SU-DHL-6 (cell line): ENCODE results near the gene RGMA.
"Not testable (repeated sequence)": the region's sequence is repeated elsewhere in the genome, so short reads cannot be mapped to it uniquely, and the experiment has no call there.

Experiments used
- H2AFZ ChIP-seq: fragments of 200-600 bp; sonication (generic); 2 replicates; pipeline ENCODE4 v1.6.1; 2014; ENCODE audit warnings: low read depth, mild to moderate bottlenecking, moderate library complexity, mixed read lengths, antibody characterized with exemption, low read length; ENCODE audit not compliant: severe bottlenecking
- H3F3A ChIP-seq: fragments of 200-600 bp; shearing (Covaris generic); 2 replicates; pipeline ENCODE4 v1.6.0; 2016; ENCODE audit warnings: antibody characterized with exemption, mild to moderate bottlenecking; ENCODE audit not compliant: insufficient read depth
- H3K27ac ChIP-seq: fragments of 200-600 bp; sonication (generic); 2 replicates; pipeline ENCODE4 v1.5.1; 2016; ENCODE audit warnings: low read depth, mild to moderate bottlenecking, low read length, moderate library complexity, mixed read lengths
- H3K27me3 ChIP-seq: fragments of 200-600 bp; sonication (generic), shearing (Covaris generic); 2 replicates; pipeline ENCODE4 v1.6.0; 2014; ENCODE audit warnings: mild to moderate bottlenecking, low read length
- H3K36me3 ChIP-seq: fragments of 200-600 bp; sonication (generic); 2 replicates; pipeline ENCODE4 v1.6.1; 2014; ENCODE audit warnings: mild to moderate bottlenecking, low read length, mixed read lengths
- H3K4me2 ChIP-seq: fragments of 300-600, 200-600 bp; shearing (Covaris generic), sonication (generic); 2 replicates; pipeline ENCODE4 v1.6.0; 2014; ENCODE audit warnings: low read length, low read depth, mild to moderate bottlenecking; ENCODE audit not compliant: poor library complexity, severe bottlenecking
- H3K4me3 ChIP-seq: fragments of 200-600 bp; sonication (generic); 2 replicates; pipeline ENCODE4 v1.5.1; 2014; ENCODE audit warnings: antibody characterized with exemption, low read length, mild to moderate bottlenecking, mixed read lengths; ENCODE audit not compliant: insufficient read depth, poor library complexity, severe bottlenecking
- H3K79me2 ChIP-seq: fragments of 200-600 bp; sonication (generic); 2 replicates; pipeline ENCODE4 v1.6.1; 2014; ENCODE audit warnings: mild to moderate bottlenecking, low read length, moderate library complexity; ENCODE audit not compliant: insufficient read depth
- H3K9ac ChIP-seq: fragments of 200-600 bp; sonication (generic); 2 replicates; pipeline ENCODE4 v1.7.0; 2014; ENCODE audit warnings: mild to moderate bottlenecking, low read length
- H3K9me2 ChIP-seq: fragments of 200-600 bp; sonication (generic); replicated peaks from 2 replicates; pipeline ENCODE4 v1.6.1; 2014; ENCODE audit warnings: low read length; ENCODE audit not compliant: insufficient read depth
- H3K9me3 ChIP-seq: fragments of 200-600 bp; sonication (generic); 2 replicates; pipeline ENCODE4 v1.6.1; 2014; ENCODE audit warnings: low read length, mixed read lengths; ENCODE audit not compliant: insufficient read depth
- H4K20me1 ChIP-seq: fragments of 200-600 bp; sonication (generic); 2 replicates; pipeline ENCODE4 v1.6.1; 2014; ENCODE audit warnings: low read depth, mild to moderate bottlenecking, antibody characterized with exemption, low read length, moderate library complexity, mixed read lengths
- EZH2phosphoT487 ChIP-seq: fragments of 200-600 bp; sonication (generic), shearing (Covaris generic); conservative IDR thresholded peaks from 2 replicates; pipeline ENCODE4 v1.6.1; 2018; ENCODE audit warnings: mild to moderate bottlenecking, antibody characterized with exemption, low read length, moderate library complexity, mixed read lengths
- TF ChIP-seq, protein P1 (sequence below): fragments of 200-600 bp; sonication (generic); IDR thresholded peaks from one replicate; pipeline ENCODE4 v1.5.1; 2017; ENCODE audit warnings: antibody characterized with exemption, mild to moderate bottlenecking, low read length, moderate library complexity; ENCODE audit not compliant: insufficient read depth, poor library complexity, severe bottlenecking

RGMA gene

DNA sequence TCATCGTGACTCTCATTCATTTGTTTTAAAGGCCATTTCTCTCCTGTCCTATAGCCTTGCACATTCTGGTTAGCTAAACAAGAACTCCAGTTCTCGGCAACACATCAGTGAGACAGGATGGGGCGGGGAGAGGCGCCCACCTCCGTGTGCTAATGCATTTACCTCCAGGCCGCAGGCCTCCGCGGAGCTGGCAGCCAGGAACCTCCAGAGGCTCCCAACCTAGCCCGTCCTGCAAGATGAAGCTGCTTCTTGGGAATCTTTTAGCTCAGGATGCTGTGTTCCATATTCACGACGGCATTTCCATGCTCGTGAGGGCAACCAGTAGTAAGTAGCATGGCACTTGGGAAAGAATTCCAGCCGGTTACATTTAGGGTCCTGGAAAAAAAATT, 47.9 kb downstream of the RGMA start:
- Histone ChIP-seq H3K4me2 (no peak overlapping the region), H3K9me2 (no peaks in the 10 kb centered on the region), H2AFZ (no peak overlapping the region), H3K9ac (no peak overlapping the region), H3K4me3 (no peak overlapping the region), H3K9me3 (no peaks in the 10 kb centered on the region), H3K27me3 (no peaks in the 10 kb centered on the region), H3K36me3 (no peaks in the 10 kb centered on the region), H4K20me1 (no peaks in the 10 kb centered on the region), H3K27ac (no peak overlapping the region), H3K79me2 (no peaks in the 10 kb centered on the region), H3F3A (no peaks in the 10 kb centered on the region)
- TF ChIP-seq, protein P1, sequence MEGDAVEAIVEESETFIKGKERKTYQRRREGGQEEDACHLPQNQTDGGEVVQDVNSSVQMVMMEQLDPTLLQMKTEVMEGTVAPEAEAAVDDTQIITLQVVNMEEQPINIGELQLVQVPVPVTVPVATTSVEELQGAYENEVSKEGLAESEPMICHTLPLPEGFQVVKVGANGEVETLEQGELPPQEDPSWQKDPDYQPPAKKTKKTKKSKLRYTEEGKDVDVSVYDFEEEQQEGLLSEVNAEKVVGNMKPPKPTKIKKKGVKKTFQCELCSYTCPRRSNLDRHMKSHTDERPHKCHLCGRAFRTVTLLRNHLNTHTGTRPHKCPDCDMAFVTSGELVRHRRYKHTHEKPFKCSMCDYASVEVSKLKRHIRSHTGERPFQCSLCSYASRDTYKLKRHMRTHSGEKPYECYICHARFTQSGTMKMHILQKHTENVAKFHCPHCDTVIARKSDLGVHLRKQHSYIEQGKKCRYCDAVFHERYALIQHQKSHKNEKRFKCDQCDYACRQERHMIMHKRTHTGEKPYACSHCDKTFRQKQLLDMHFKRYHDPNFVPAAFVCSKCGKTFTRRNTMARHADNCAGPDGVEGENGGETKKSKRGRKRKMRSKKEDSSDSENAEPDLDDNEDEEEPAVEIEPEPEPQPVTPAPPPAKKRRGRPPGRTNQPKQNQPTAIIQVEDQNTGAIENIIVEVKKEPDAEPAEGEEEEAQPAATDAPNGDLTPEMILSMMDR = no peak
- no peak for TF ChIP-seq EZH2phosphoT487

DNA sequence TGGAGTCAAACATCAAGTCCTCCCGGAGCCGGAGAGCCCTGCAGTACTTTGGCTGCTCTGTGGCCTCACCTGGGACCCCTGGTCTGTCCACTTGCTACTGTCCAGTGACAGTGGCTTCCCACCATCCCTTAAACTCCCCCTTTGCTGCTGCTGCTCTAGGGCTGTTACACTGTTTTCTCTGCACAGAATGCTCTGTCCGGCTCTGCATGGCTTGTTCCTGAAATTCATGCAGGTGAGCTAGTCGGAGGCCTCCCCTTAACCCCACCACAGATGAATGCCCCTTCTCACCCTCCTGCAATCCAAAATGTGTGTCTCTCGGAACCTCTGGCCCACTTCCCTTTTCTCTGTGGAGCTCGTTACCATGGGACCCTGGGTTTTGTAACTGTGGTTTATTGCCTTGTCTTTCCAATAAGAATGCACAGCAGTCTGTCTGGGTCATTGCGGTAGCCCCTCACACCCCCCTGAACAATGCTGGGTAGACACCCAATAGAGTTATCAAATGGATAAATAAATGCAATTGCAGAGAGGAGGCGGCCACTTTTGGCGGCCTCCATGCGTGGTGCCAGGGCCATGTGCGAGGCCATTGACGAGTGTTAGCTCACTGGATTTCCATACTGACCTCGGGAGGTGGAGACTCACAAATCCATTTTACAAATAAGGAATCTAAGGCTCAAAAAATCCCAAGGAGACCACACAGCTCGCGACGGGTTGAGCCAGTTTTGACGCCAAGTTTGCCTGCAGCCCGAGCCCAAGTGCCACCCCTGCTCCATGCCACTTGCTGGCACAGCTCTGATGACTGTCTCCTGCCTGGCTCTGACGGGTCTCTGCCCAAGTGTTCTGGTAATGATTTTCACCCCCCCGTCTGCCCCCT, 48.5 kb downstream of the RGMA start:
- H3K4me2 ChIP-seq = no peak overlapping the region
- H3K36me3 ChIP-seq = no peaks in the 10 kb centered on the region
- H3K4me3 ChIP-seq = no peak overlapping the region
- no peaks in the 10 kb centered on the region for H4K20me1 ChIP-seq
- no peak overlapping the region for H2AFZ ChIP-seq
- TF ChIP-seq, protein P1 = no peak
- H3F3A ChIP-seq = no peaks in the 10 kb centered on the region
- H3K27ac ChIP-seq = no peak overlapping the region
- H3K9me2 ChIP-seq = no peaks in the 10 kb centered on the region
- H3K27me3 ChIP-seq = no peaks in the 10 kb centered on the region
- no peaks in the 10 kb centered on the region for H3K9me3 ChIP-seq
- H3K9ac ChIP-seq = no peak overlapping the region
- H3K79me2 ChIP-seq = no peaks in the 10 kb centered on the region

DNA sequence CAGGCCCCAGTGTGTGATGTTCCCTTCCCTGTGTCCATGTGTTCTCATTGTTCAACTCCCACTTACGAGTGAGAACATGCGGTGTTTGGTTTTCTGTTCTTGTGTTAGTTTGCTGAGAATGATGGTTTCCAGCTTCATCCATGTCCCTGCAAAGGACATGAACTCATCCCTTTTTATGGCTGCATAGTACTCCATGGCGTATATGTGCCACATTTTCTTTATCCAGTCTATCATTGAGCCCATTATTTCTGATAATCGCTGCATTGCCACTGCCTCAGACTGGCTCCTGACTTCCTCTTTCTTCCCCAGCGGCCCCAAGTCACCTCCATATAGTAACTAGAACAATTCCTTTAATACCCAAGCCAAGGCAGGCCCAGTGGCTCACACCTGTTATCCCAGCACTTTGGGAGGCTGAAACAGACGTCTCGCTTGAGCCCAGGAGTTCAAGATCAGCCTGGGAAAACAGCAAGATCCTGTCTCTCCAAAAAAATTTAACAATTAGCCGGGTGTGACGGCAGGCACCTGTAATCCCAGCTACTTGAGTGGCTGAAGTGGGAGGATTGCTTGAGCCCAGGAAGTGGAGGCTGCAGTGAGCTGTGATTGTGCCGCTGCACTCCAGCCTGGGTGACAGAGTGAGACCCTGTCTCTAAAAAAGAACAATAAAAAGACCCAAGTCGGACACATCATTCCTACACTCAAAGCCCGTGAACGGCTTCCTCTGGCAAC, 49.3 kb downstream of the RGMA start:
- H3K36me3 ChIP-seq, H3K4me3 ChIP-seq, H3K27me3 ChIP-seq, H3K79me2 ChIP-seq, H3K9me2 ChIP-seq, H3K4me2 ChIP-seq, H3F3A ChIP-seq, H2AFZ ChIP-seq, H4K20me1 ChIP-seq, H3K9ac ChIP-seq, H3K9me3 ChIP-seq, H3K27ac ChIP-seq: not testable (repeated sequence)
